NK-92 (cell line): ENCODE data around the gene ARL9.
"Not testable (repeated sequence)": the region's sequence is repeated elsewhere in the genome, so short reads cannot be mapped to it uniquely, and the experiment has no call there.

Experiments used
- DNase-seq: peaks from one replicate; lab custom pipeline; 2025; ENCODE audit not compliant: unreplicated experiment; lab: John Stamatoyannopoulos, UW

The ARL9 gene, protein sequence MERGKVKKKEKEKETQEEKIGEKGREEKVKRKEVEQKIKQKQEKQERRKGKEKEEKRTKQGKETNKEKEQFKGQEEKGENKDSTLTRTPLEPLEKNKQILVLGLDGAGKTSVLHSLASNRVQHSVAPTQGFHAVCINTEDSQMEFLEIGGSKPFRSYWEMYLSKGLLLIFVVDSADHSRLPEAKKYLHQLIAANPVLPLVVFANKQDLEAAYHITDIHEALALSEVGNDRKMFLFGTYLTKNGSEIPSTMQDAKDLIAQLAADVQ

DNA sequence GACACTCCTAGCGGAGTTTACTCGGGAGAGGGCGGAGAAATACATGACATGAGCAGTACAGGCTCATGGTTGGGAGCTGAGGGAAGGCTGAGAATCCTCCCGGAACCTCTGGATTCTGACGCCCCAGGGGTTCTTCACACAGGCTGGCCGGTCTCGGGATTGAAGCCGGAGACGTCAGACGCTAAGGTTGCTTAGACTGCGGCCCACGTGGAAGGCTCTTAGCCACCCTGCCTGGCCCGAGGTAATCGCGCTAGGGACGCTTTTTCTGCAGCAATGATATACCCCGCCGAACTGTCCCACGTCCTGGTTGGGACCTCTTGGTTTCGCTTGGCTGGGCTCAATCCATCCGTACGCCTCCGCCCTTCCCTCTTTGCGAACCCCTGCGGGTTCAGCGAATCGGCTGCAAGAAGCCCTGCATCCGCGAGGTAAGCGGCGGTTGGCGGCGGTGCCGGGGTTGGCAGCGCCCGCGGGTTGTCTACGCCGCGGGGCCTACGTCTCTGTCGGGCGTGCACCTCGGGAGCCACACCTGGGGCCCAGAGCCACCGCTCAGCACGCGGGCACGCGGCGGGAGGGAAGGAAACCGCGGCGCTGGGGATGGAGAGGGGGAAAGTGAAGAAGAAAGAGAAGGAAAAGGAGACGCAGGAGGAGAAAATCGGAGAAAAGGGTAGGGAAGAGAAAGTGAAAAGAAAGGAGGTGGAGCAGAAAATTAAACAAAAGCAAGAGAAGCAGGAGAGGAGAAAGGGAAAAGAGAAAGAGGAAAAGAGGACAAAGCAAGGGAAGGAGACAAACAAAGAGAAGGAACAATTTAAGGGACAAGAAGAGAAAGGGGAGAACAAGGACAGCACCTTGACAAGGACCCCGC, at the start of gene ARL9:
ARL9 (plus strand) TSS at position 523 of the 862 bp plus-strand sequence; CDS start at position 595, 72 bp downstream.
- no peak for DNase-seq

GRCh38 chr4:56460085-56460484, 45.5 kb upstream of the ARL9 start:
- DNase-seq = no peak

- DNase-seq = no peak
Measured at GRCh38 chr4:56462157-56462556, 43.4 kb upstream of the ARL9 start.

- DNase-seq = no peak
Measured at GRCh38 chr4:56463711-56464110, 41.9 kb upstream of the ARL9 start.

DNA sequence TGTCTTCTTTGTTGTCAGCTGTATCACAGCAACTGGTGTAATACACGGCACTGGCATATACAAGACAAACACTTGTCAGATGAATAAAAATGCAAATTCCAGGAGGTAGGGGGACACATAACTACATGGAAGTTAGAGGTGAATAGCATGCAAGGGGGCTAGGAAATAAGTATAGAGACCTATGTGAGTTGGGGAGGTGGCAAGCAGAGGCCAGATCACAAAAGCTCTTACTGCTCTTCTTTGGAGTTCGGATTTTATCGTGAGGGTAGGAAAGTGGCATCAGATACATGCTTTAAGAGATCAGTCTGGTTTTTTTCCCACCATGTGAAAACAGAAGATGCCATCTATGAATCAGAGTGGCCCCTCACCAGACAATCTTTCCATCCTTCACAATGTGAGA, 41.0 kb upstream of the ARL9 start:
- DNase-seq = no peak

DNA sequence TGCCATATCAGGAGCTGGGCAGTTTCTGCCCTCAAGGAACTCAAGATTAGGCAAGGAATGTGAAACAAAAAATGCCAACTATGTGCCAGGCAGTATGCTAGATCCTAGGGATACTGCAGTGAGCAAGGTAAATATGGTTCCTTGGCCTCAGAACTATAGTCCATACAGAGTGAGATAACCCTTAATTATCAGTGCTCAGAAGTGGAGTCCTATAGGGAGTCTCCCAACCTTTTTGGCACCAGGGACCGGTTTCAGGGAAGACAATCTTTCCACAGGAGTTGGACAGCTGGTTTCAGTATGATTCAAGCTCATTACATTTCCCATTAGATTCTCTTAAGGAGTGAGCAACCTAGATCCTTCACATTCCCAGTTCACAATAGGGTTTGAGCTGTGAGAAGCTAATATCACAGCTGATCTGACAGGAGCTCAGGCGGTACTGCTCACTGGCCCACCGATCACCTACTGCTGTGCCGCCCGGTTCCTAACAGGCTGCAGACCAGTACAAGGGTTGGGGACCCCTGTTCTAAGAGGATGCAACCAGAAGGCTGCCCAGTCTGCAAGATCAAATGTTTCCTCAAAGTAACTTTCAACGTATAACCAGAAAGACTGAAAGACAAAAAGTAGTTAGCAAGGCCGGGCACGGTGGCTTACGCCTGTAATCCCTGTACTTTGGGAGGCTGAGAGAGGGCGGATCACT, 39.8 kb upstream of the ARL9 start:
- DNase-seq = no peak

- DNase-seq = not testable (repeated sequence)
Measured at GRCh38 chr4:56466296-56466761, 39.3 kb upstream of the ARL9 start.

- DNase-seq = no peak
Measured at GRCh38 chr4:56466910-56467283, 38.7 kb upstream of the ARL9 start.

DNA sequence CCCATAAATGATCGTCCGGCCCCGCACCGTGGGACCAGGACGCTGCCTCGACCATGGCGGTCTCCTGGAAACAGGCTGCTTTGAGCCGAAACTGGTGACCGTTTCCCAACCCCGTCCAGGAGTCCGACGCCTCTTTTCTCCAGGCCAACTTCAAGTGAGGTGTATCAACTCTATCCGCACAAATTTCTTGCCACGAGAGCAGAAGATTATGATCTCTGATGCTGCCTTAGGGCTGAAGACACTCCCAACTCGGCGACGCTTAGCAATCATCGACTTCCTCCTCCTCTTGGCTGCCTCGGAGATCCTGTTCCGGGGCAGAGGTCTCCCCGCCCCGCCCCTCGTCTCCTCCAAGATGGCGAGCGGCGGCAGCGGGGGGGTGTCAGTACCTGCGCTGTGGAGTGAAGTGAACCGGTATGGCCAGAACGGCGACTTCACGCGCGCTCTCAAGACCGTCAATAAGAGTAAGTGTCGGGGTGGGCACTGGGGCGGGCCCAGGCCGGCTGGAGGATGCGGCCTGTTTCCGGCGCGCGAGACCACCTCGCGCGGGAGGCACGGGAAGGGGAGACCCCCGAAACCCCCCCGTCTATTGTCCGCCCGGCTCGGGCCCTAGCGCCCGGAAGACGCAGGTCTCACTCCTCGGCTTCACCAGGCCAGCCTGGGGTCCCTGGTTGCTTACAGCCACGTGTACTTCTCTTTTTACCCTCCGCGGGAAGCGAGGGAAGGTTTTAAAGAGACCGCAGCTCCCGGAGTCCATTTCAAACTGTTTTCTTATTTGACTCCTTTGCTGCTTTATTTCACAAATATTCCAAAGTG, 38.1 kb upstream of the ARL9 start, which contains the start of gene SRP72:
SRP72 (plus strand) TSS at position 334 of the 813 bp plus-strand sequence; CDS start at position 353, 19 bp downstream.
- DNase-seq = peak; percentile 33

GRCh38 chr4:56468097-56468422, 37.5 kb upstream of the ARL9 start:
- no peak for DNase-seq

DNA sequence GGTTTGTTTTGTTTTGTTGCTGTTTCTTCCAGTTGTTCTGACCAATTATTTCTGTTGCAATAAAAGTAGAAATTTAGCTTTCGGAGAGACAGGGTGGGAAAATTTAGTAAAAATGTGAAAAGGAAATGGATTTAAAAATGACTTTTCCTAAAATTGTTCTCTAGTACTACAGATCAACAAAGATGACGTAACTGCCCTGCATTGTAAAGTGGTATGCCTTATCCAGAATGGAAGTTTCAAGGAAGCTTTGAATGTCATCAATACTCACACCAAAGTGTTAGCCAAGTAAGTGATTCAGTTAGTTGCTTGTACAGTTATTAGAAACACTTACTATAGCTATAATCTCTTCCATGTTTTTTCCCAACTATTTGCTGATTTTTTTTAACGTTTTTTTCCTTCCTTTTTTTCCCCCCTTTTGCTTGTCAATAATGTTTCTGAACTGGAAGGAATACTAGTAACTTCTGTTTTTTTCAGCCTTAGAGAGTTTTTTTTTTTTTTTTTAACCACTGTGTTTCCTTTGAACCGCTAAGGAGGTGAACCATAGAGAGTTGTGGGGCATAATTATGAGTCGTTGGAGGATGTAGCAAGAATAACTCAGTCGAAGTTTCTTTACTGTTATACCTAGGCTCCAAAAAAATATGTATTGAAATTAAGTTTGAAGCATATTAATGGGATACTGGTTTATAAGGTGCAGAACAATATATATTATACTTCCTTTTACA, 35.9 kb upstream of the ARL9 start:
- DNase-seq = no peak

DNA sequence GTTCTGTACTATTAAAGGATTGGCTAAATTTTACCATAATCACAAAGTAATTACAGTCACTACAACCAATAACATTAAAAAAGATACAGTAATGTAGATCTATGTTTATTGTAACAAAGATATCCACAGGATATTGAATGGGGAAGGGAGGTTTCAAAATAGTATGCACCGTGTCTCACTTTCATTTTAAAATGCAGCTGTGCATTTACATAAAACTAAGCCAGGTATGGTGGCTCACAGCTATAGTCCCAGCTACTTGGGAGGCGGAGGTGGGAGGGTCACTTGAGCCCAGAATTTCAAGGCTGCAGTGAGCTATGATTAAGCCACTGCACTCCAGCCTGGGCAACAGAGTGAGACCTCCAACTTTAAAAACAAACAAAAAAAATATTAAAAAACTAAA, 29.7 kb upstream of the ARL9 start:
- DNase-seq = no peak

- DNase-seq = no peak
Measured at GRCh38 chr4:56477192-56477702, 28.3 kb upstream of the ARL9 start.

- no peak for DNase-seq
Measured at GRCh38 chr4:56480691-56481090, 24.9 kb upstream of the ARL9 start.

- DNase-seq = no peak
Measured at GRCh38 chr4:56496241-56496640, 9.3 kb upstream of the ARL9 start.

GRCh38 chr4:56511098-56511497, 5.5 kb downstream of the ARL9 start:
- DNase-seq = no peak

DNA sequence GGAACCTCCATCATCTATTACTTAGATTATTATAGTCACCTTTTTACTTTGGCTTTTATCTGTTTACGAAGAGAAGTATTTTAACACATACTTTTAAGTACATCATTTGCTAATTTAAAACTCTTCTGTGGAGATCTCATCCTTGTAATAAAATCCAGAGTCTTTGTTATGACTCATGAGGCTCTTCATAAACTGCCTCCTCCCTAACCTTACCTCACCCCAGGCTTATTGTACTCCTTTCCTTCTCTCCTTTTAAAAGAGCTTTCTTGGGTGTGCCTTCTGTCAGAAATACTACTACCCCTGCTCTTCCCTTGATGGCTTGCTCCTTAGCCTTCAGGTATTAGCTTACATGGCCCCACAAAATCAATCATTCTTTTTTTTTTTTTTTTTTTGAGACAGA, 6.6 kb downstream of the ARL9 start:
- no peak for DNase-seq

GRCh38 chr4:56513517-56513916, 7.9 kb downstream of the ARL9 start:
- DNase-seq = no peak

DNA sequence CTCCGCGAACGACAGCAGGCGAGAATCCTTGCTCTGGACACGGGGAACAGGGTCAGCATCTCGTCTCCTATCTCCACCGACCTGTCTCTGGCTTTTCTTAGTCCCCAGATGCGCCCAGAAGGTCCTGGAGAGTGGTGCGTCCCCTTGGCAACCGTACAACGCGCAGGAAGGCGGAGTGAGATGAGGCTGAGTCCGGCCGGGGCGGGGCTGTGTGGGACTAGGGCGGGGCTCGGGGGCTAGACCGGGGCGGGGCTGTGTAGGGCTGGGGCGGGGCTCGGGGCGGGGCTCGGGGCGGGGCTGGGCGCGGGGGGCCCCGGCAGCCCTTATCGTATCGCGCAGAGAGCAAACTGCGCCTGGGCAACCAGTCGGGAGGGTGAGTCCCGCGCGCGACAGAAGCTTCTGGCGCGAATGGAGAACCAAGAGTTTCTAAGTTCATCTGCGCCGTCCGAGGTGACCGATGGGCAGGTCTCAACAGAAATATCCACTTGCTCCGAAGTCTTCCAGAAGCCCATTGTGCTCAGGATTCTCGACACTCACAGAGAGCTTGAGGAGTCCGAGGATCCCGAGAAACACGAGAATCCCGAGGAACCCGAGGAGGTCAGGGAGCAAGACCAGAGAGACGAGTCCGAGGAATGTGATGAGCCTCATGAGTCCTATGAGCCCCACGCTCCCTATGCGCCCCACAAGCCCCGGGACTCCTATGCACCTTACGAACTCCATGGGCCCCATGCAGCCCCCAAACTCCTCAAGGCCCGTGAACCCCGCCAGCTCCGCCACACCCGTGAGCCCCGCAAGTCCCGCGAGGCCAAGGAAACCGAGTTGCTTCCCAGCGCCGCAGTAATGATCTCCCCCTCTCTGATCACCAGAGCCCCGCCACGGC, 24.9 kb downstream of the ARL9 start:
- DNase-seq = peak; percentile 6
